ENCODE results near the gene HSFX3. TPM values are rescaled to one million over a fixed set of nuclear protein-coding genes. Genes with fewer than 3 reads are reported as not detected.
A peak's percentile ranks its signal among the peaks of the same experiment; 100 is the strongest.

HSFX3 gene
- total RNA-seq, 1 experiment from 2014 or later, result not detected

GRCh38 chrX:149504915-149505651 lies 44.6 kb downstream of the HSFX3 start, which contains the start of gene IDS:
Gene IDS (minus strand): TSS chrX:149505306. CDS start chrX:149505137, 169 bp downstream.
- no peak within 1 kb of the TSS for H4K91ac ChIP-seq (ENCODE audit: insufficient read length, low read depth, low read length)
- no peak within 1 kb of the TSS for H4K8ac ChIP-seq (replicated peaks; ENCODE audit: insufficient read length, low read depth, low read length)
- peak within 1 kb of the TSS; percentile 57 for H4K5ac ChIP-seq (ENCODE audit: insufficient read length, low read depth, low read length)
- no peak within 1 kb of the TSS for H2BK15ac ChIP-seq (ENCODE audit: low read depth, low read length)
- no peaks in the 10 kb centered on the region for H4K20me1 ChIP-seq (ENCODE audit: control insufficient read depth, insufficient read depth, insufficient read length)
- H3K9me3 Mint-ChIP-seq, result peaks cover 50 to 70% of the 10 kb centered on the region in 2 experiments
- no peak within 1 kb of the TSS for H3K56ac ChIP-seq (ENCODE audit: insufficient read length, low read depth, low read length)
- no peak within 1 kb of the TSS for H3K27ac ChIP-seq (ENCODE audit: insufficient read length, low read depth, low read length)
- H3K4me1 ChIP-seq (ENCODE audit: insufficient read depth, low read length), result no peaks in the 10 kb centered on the region; the same call in 1 of the 2 replicates
- H2BK5ac ChIP-seq (ENCODE audit: insufficient read length, low read length), result no peak within 1 kb of the TSS
- no peak within 1 kb of the TSS for H2BK12ac ChIP-seq (ENCODE audit: insufficient read length, low read depth, low read length)
- no peak within 1 kb of the TSS for H2AFZ ChIP-seq (ENCODE audit: low read length)
- H3K27me3 ChIP-seq (ENCODE audit: insufficient read depth, low read length), result no peaks in the 10 kb centered on the region
- H3K9me3 ChIP-seq (ENCODE audit: control insufficient read depth, low read depth, low read length), result peaks cover 51% of the 10 kb centered on the region
- H3K4me1 Mint-ChIP-seq, result peaks cover 9 to 16% of the 10 kb centered on the region in 2 experiments
- H3K23me2 ChIP-seq (ENCODE audit: insufficient read length, low read depth, low read length, poor library complexity, severe bottlenecking), result peaks cover 2% of the 10 kb centered on the region
- peak within 1 kb of the TSS in 1 of 3 experiments; percentile 58; a peak in 2 of 7 replicates for H3K27ac Mint-ChIP-seq
- WGBS (ENCODE audit: extremely low coverage, insufficient read length, low lambda C conversion rate), result no CpG with 5 or more reads among the region's 54 CpGs
- no peaks in the 10 kb centered on the region for H3K79me1 ChIP-seq (ENCODE audit: insufficient read depth, low read depth, low read length, poor library complexity, severe bottlenecking)
- H3K9ac ChIP-seq (ENCODE audit: extremely low read depth, insufficient read length, low read length), result peak within 1 kb of the TSS; percentile 72
- H3K4me2 ChIP-seq (ENCODE audit: insufficient read depth, insufficient read length, low read length), result peak within 1 kb of the TSS; percentile 94
- H3K36me3 Mint-ChIP-seq (ENCODE audit: insufficient read depth in 1 of 3, low read depth in 3 of 3), result peaks cover 4 to 24% (median 23%) of the 10 kb centered on the region in 3 experiments
- peaks cover 6% of the 10 kb centered on the region for H3K27me3 Mint-ChIP-seq (ENCODE audit: low read depth)
- H3K4ac ChIP-seq (ENCODE audit: low read depth, low read length), result no peak within 1 kb of the TSS
- H3K14ac ChIP-seq (ENCODE audit: insufficient read depth, low read length), result peak within 1 kb of the TSS; percentile 78
- no peak within 1 kb of the TSS for H3K23ac ChIP-seq (ENCODE audit: insufficient read length, low read depth, low read length)
- peak within 1 kb of the TSS; percentile 65 to 85 for H3K4me3 Mint-ChIP-seq
- peak; percentile 90 for DNase-seq
- no peaks in the 10 kb centered on the region for H3K79me2 ChIP-seq (ENCODE audit: insufficient read depth, low read length)
- no peak within 1 kb of the TSS for H3T11ph ChIP-seq (ENCODE audit: low read length)
- no peak within 1 kb of the TSS for H2AK5ac ChIP-seq (ENCODE audit: insufficient read length, low read length)
- no peak within 1 kb of the TSS for H2BK120ac ChIP-seq (ENCODE audit: low read depth, low read length, poor library complexity, severe bottlenecking)
- H3K18ac ChIP-seq (ENCODE audit: insufficient read length, low read depth, low read length), result peak within 1 kb of the TSS; percentile 72
- H2BK20ac ChIP-seq (ENCODE audit: low read depth, low read length, poor library complexity, severe bottlenecking), result no peak within 1 kb of the TSS
- TF ChIP-seq, protein P1, sequence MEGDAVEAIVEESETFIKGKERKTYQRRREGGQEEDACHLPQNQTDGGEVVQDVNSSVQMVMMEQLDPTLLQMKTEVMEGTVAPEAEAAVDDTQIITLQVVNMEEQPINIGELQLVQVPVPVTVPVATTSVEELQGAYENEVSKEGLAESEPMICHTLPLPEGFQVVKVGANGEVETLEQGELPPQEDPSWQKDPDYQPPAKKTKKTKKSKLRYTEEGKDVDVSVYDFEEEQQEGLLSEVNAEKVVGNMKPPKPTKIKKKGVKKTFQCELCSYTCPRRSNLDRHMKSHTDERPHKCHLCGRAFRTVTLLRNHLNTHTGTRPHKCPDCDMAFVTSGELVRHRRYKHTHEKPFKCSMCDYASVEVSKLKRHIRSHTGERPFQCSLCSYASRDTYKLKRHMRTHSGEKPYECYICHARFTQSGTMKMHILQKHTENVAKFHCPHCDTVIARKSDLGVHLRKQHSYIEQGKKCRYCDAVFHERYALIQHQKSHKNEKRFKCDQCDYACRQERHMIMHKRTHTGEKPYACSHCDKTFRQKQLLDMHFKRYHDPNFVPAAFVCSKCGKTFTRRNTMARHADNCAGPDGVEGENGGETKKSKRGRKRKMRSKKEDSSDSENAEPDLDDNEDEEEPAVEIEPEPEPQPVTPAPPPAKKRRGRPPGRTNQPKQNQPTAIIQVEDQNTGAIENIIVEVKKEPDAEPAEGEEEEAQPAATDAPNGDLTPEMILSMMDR (conservative IDR thresholded peaks at IDR 0.05), result peak; percentile 21; the same call in 2 of the 3 replicates

All from H9 (cell line).